ENCODE measurements around the gene MALAT1.
"Not testable (repeated sequence)": the region's sequence is repeated elsewhere in the genome, so short reads cannot be mapped to it uniquely, and the experiment has no call there.

Gene MALAT1

GRCh38 chr11:65522718-65523630 is 24.1 kb downstream of the MALAT1 start:
- not testable (repeated sequence) for DNase-seq

- DNase-seq = not testable (repeated sequence)
Measured at GRCh38 chr11:65523631-65523968, 24.8 kb downstream of the MALAT1 start.

DNA sequence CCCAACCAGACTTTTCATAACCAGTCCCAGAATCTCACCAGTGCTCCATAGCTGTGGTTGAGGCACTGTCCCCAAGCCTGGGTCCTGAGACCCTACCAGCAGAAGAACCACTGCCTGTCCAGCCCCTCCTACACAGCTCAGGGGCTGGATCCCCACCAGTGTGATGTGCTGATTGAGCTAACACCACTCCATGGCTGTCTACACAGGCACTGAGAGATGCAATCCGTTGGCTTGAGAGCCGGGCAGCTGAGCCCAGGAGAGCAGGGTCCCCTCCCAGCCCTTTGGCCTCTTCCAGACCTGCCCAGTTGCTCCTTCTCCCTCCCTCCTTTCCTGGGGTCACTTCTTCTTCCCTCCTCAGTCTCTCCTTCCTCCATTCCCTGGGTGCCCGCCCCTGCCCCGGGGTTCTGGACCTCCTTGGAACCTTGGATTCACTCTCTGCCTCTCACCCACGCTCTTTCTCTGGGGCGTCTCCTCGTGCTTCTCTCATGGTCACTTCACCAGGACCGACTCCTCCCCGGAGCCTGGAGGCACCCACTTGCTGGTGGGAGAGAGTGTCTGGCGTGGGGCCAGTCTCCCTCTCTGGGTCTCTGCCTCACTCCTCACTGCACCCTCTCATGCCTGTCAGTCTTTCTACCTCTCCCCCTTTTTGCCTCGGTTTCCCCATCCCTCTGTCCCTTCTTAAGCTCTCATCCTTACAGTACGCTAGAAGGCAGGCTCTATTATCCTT is 25.3 kb downstream of the MALAT1 start:
- no peak for DNase-seq

- peak; percentile 78 to 84 for DNase-seq
Measured at GRCh38 chr11:65524741-65525545, 26.1 kb downstream of the MALAT1 start, which contains the start of gene SCYL1. Gene SCYL1, plus strand, starts transcription at chr11:65525083. Its CDS starts 71 bp downstream, at chr11:65525154.

- DNase-seq = no peak
Measured at GRCh38 chr11:65525546-65526480, 27.0 kb downstream of the MALAT1 start.

DNA sequence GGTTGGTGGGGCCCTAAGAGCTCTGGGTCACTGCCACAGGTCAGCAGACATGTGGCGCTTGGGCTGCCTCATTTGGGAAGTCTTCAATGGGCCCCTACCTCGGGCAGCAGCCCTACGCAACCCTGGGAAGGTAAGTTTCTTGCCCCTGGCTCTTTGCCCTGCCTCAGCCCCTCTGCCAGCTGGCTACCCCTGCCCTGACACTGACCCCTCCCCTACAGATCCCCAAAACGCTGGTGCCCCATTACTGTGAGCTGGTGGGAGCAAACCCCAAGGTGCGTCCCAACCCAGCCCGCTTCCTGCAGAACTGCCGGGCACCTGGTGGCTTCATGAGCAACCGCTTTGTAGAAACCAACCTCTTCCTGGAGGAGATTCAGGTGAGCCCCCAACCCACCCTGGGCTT is 27.9 kb downstream of the MALAT1 start:
- DNase-seq = no peak

DNA sequence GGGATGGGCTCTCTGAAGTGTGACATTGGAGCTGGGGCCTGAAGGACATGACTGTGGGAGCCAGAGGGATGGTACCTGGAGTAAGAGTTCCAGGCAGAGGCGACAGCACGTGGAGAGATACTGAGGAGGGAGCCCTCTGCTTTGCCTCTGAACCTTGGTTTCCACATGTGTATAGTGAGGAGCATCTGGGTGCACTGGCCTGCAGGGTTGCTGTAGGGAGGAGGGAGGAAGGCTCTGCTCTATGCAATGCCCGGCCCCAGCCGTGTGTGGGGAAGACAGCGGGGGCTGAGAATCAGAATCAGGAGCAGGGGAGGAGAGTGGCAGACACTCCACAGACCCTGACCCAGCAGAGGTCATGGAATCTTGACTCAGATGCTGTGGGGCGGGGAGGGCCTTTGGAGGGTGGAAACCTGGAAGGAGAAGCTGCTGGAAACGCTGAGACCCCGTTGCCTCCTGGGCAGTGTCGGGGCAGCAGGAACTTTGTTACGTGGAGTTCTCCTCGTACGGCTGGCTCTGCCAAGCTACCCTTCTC is 30.0 kb downstream of the MALAT1 start:
- no peak for DNase-seq

DNA sequence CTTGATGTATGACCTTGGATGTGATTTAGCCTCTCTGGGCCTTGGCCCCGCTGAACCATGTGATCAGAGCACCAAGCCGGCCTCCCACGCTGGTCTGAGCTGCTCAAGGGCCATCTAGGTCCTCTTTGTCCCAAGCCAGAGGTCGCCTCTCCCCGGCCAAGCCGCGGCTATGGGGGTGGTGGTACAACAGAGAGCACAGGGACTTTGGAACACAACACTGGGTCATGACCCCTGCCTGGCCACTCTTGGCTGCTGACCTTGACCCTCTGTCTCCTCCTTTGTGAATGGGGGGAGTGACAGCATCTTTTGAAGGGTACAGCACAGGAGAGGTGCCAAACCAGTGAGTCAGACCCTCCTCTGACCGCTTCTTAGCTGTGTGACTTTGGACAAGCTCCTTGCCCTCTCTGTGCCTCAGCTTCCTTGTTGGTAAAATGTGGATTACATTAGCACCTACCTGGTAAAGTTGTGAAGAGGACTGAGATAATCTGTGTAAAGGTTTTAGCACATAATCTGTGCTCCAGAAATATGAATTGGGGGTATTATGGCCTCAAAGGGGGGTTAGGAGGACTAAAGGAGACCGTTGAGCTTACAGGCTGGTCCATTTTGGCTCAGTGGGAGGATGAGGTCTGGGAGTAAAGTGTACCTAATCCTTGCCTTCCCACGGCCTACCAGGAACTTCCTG is 30.8 kb downstream of the MALAT1 start:
- DNase-seq = no peak

DNA sequence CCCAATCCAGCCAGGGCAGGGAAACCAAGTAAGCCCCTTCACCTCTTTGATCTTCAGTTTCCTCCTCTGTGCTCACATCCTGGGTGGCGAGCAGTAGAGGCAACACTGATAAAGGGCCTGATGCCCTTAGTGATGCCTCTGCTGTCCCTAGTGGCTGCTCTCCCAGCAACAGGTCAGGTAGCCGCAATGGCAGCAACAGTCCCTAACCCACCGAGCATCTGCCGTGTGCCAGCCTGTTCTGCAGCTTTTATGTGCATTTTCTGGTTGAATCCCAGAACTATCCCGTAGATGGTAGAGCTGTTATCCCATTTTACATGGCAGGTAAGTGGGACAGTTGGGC is 31.3 kb downstream of the MALAT1 start:
- no peak for DNase-seq

GRCh38 chr11:65532388-65533064 is 33.7 kb downstream of the MALAT1 start:
- no peak for DNase-seq

GRCh38 chr11:65535102-65535501 is 36.3 kb downstream of the MALAT1 start:
- DNase-seq = no peak

- no peak for DNase-seq
Measured at GRCh38 chr11:65536412-65537295, 37.8 kb downstream of the MALAT1 start.

- DNase-seq = no peak
Measured at GRCh38 chr11:65537296-65537597, 38.4 kb downstream of the MALAT1 start.

DNA sequence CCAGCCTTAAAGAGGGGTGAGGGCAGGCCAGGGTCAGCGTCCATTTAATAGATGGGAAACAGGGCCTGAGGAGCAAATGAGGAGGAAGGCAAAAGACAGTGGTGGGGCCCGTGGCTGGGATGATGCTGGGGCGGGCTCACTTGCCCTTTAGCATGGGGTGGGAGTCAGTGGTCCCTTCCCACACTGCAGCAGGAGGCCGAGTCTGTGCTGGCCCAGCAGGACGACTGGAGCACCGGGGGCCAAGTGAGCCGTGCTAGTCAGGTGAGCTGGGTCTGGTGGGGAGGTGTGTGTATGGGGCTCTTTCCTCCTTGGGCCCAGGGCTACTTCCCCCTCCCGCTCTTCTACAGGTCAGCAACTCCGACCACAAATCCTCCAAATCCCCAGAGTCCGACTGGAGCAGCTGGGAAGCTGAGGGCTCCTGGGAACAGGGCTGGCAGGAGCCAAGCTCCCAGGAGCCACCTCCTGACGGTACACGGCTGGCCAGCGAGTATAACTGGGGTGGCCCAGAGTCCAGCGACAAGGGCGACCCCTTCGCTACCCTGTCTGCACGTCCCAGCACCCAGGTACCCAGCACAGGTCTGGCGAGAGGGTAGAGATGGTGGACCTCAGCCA is 38.9 kb downstream of the MALAT1 start:
- DNase-seq = no peak

- DNase-seq = no peak
Measured at GRCh38 chr11:65538232-65538914, 39.5 kb downstream of the MALAT1 start.

DNA sequence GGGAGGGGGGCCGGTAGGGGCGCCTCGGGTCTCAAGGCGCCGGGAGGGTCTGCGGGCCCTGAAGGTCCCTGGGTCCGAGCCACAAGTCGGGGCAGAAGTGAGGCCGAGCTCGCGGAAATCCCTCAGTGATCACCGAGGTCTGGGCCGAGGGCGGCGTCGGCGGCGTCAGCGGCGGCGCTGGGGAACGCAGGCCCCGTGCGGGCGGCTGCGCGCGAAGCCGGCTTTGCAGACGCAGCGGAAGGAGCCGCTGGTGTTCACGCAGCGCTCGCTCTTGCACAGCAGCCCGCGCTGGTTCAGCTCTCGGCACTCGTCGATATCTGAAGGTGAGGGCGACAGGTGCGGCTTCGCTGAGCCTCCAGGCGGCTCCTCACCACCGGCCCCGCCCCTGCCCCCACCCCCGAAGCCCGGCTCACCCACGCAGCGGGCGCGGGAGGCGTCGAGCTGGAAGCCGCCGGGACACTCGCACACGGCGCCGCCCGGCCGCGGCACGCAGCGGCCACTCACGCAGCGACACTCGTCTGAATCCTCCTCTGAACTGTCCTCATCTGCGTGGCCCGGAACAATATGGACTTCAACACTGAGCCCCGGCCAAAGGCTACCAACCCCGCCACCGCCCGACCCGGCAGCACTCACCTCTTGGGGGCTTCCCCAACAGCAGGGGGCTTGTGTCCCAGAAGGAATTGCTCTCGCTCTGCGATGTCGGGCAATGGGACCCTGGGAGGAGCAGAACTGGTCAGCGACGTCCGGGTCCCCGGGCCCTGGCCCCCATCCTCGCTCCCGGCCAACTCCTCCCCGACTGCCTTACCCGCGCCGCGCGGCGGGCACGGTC is 40.3 kb downstream of the MALAT1 start:
- no peak for DNase-seq

GRCh38 chr11:65539744-65540289 is 41.0 kb downstream of the MALAT1 start:
- DNase-seq = no peak

Measured in hippocampal formation (tissue), 2 donors.